ENCODE results near the gene LRRC17.

Gene LRRC17

DNA sequence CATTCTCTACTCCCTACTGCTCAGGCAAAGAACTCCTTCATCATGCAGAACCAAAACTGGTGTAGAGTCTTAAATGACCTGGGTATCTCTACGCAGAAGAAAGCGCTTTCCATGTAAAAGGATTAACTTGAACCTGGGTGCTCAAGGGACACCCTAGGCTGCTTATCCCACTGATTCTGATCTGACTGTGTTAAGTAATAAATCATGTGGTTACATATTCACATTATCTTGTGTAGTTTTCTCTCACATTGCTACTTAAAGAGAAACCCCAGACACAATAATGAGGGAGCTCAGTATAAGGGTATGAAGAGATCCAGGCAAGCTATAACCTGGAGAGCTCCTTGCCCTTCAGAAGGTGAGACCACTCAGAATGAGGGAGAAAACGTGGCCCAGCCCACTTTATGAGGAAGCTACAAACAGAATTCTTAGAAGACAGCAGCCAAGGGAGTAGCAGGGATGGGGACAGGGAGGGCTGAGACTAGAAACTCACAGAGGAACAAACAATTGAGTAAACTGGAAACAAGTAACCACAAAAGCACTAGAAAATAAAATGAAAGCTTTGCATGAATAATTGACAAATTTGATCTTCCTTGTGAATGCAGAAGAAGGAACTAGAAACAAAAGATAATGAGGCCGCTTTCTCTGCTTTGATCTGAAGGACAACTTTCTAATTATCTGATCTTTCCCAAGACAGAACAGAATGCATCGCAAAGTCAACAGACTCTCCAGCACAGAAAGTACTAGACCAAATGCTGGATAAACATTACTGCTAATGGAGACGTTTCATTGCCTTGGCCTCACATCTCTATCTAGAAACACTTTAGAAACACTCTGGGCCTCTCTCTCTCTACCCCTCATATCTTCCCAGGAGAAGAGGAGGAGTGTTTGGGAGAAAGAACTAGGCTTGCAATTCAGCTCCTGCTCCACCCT is 76.1 kb downstream of the LRRC17 start:
- H2AFZ ChIP-seq: no peak overlapping the region
- no peaks in the 10 kb centered on the region for H3K9me3 ChIP-seq (ENCODE audit: control insufficient read depth, low read length)
- no peak overlapping the region for H3K27ac ChIP-seq
- H3K9ac ChIP-seq: no peak overlapping the region
- no peak overlapping the region for H3K4me3 ChIP-seq (ENCODE audit: low read depth, low read length)
- no peaks in the 10 kb centered on the region for H3K79me2 ChIP-seq
- no peak overlapping the region for H3K4me2 ChIP-seq (ENCODE audit: low read length)
- no peak for TF ChIP-seq CTCF (IDR thresholded peaks at IDR 0.05)
- no peaks in the 10 kb centered on the region for H3K27me3 ChIP-seq (ENCODE audit: control insufficient read depth, insufficient read depth, low read length)
- H3K36me3 ChIP-seq (ENCODE audit: control insufficient read depth, insufficient read depth, low read length): no peaks in the 10 kb centered on the region
- H3K4me1 ChIP-seq: peaks cover 4% of the 10 kb centered on the region

DNA sequence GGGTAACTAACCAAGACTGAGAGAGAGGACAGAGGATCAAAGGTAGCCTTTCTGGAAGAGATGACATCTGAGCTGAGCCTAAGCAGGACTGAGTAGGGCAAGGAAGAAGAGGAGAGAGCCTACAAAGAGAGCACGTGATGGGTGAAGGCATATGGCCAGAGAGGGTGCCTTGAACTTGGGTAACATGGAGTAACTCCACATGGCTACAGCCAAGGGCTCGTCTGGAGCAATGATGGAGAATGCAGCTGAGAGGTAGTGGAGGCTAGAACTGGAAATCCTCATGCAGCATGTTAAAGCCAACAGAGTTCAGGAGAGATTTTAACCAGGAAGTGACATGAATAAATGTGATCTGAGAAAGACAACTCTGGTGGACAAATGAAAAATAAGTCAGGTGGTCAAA is 77.8 kb downstream of the LRRC17 start:
- Histone ChIP-seq H2AFZ (no peak overlapping the region), H3K9me3 (ENCODE audit: control insufficient read depth, low read length) (no peaks in the 10 kb centered on the region), H3K36me3 (ENCODE audit: control insufficient read depth, insufficient read depth, low read length) (no peaks in the 10 kb centered on the region), H3K9ac (no peak overlapping the region), H3K27me3 (ENCODE audit: control insufficient read depth, insufficient read depth, low read length) (no peaks in the 10 kb centered on the region), H3K27ac (no peak overlapping the region), H3K4me3 (ENCODE audit: low read depth, low read length) (no peak overlapping the region), H3K4me2 (ENCODE audit: low read length) (no peak overlapping the region), H3K79me2 (no peaks in the 10 kb centered on the region), H3K4me1 (peaks cover 4% of the 10 kb centered on the region)
- TF ChIP-seq CTCF (IDR thresholded peaks at IDR 0.05): no peak

GRCh38 chr7:102991077-102991539 is 78.3 kb downstream of the LRRC17 start:
- no peak for TF ChIP-seq CTCF (IDR thresholded peaks at IDR 0.05)
- no peaks in the 10 kb centered on the region for H3K9me3 ChIP-seq (ENCODE audit: control insufficient read depth, low read length)
- peaks cover 4% of the 10 kb centered on the region for H3K4me1 ChIP-seq
- no peak overlapping the region for H3K4me2 ChIP-seq (ENCODE audit: low read length)
- H3K36me3 ChIP-seq (ENCODE audit: control insufficient read depth, insufficient read depth, low read length): no peaks in the 10 kb centered on the region
- no peaks in the 10 kb centered on the region for H3K79me2 ChIP-seq
- H3K9ac ChIP-seq: no peak overlapping the region
- H3K27ac ChIP-seq: no peak overlapping the region
- no peak overlapping the region for H3K4me3 ChIP-seq (ENCODE audit: low read depth, low read length)
- no peak overlapping the region for H2AFZ ChIP-seq
- no peaks in the 10 kb centered on the region for H3K27me3 ChIP-seq (ENCODE audit: control insufficient read depth, insufficient read depth, low read length)

- Histone ChIP-seq H3K79me2 (no peaks in the 10 kb centered on the region), H3K27me3 (ENCODE audit: control insufficient read depth, insufficient read depth, low read length) (no peaks in the 10 kb centered on the region), H3K4me2 (ENCODE audit: low read length) (no peak overlapping the region), H3K36me3 (ENCODE audit: control insufficient read depth, insufficient read depth, low read length) (no peaks in the 10 kb centered on the region), H3K9ac (no peak overlapping the region), H2AFZ (no peak overlapping the region), H3K4me1 (peaks cover 4% of the 10 kb centered on the region), H3K9me3 (ENCODE audit: control insufficient read depth, low read length) (no peaks in the 10 kb centered on the region), H3K27ac (no peak overlapping the region), H3K4me3 (ENCODE audit: low read depth, low read length) (no peak overlapping the region)
- no peak for TF ChIP-seq CTCF (IDR thresholded peaks at IDR 0.05)
Observed at GRCh38 chr7:102991540-102992214, 78.9 kb downstream of the LRRC17 start.
